GM10266 (cell line): Measurements from ENCODE around the gene CEBPA.

Experiments used
- DNase-seq: peaks from one replicate; pipeline ENCODE4 v3.0.0; 2012; ENCODE audit errors: extremely low spot score
- TF ChIP-seq, protein P1 (sequence below): IDR thresholded peaks from 2 replicates; pipeline ENCODE4 v1.5.1; 2012; ENCODE audit warnings: mild to moderate bottlenecking, low read depth; ENCODE audit not compliant: control insufficient read depth, insufficient read depth; ENCODE audit errors: missing control alignments

Gene CEBPA

DNA sequence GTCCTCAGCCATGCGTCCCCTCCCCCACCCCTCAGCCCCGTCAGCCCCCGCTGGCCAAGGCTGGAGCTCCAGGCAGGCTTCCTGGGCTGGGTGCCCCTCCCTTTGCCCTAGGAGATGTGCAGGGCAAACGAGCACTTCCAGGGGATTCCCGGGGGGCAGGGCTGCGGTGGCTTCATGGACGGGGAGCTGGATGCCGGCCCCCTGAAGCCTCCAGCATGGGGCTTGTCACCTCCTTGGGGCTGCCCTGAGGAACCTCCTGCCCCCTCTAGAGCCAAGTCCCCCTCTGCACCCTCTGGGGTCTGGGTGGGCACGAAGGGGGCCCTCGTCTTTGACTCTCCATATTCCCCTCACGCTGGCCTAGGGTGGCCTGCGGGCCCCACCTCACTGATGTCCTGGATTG, 51.3 kb downstream of the CEBPA start:
- TF ChIP-seq, protein P1, sequence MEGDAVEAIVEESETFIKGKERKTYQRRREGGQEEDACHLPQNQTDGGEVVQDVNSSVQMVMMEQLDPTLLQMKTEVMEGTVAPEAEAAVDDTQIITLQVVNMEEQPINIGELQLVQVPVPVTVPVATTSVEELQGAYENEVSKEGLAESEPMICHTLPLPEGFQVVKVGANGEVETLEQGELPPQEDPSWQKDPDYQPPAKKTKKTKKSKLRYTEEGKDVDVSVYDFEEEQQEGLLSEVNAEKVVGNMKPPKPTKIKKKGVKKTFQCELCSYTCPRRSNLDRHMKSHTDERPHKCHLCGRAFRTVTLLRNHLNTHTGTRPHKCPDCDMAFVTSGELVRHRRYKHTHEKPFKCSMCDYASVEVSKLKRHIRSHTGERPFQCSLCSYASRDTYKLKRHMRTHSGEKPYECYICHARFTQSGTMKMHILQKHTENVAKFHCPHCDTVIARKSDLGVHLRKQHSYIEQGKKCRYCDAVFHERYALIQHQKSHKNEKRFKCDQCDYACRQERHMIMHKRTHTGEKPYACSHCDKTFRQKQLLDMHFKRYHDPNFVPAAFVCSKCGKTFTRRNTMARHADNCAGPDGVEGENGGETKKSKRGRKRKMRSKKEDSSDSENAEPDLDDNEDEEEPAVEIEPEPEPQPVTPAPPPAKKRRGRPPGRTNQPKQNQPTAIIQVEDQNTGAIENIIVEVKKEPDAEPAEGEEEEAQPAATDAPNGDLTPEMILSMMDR = no peak
- no peak for DNase-seq

DNA sequence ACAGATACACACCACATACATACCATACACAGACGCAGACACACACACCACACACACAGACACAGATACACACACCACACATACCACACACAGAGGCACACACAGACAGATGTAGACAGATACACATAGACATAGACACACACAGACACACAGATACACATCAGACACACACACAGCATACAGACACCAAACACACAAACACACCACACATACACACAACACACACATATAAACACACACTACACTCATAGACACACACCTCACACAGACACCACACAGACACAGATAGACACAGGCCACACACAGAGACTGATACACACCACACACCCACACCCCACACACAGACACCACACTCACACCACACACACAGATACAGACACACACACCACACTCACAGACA, 51.8 kb downstream of the CEBPA start:
- TF ChIP-seq, protein P1 = no peak
- DNase-seq = no peak
